OCI-LY1 (cell line): ENCODE data around the gene DLK1.

ENCODE experiments used
- H2AFZ ChIP-seq: fragments of 200-600 bp; sonication (generic), shearing (Covaris generic); 2 replicates; pipeline ENCODE4 v1.6.0; 2014; ENCODE audit warnings: antibody characterized with exemption, mild to moderate bottlenecking, low read length
- H3F3A ChIP-seq: fragments of 200-600 bp; sonication (generic), shearing (Covaris generic); 2 replicates; pipeline ENCODE4 v1.6.0; 2014; ENCODE audit warnings: mild to moderate bottlenecking, antibody characterized with exemption, low read length, moderate library complexity; ENCODE audit not compliant: insufficient read depth
- H3K27ac ChIP-seq: fragments of 200-600 bp; sonication (generic); 2 replicates; pipeline ENCODE4 v1.5.1; 2014; ENCODE audit warnings: low read length, mixed run types, mild to moderate bottlenecking, low read depth; ENCODE audit not compliant: poor library complexity, severe bottlenecking
- H3K27me3 ChIP-seq: fragments of 200-600 bp; sonication (generic); 2 replicates; pipeline ENCODE4 v1.6.0; 2014; ENCODE audit warnings: antibody characterized with exemption, mild to moderate bottlenecking, low read length, moderate library complexity; ENCODE audit not compliant: insufficient read depth
- H3K36me3 ChIP-seq: fragments of 200-600 bp; sonication (generic); 2 replicates; pipeline ENCODE4 v1.6.1; 2014; ENCODE audit warnings: mild to moderate bottlenecking, antibody characterized with exemption, low read length, moderate library complexity, mixed read lengths; ENCODE audit not compliant: insufficient read depth
- H3K4me1 ChIP-seq: fragments of 200-600 bp; sonication (generic); 2 replicates; pipeline ENCODE4 v1.5.1; 2014; ENCODE audit warnings: mild to moderate bottlenecking, low read length, moderate library complexity; ENCODE audit not compliant: insufficient read depth, severe bottlenecking
- H3K4me2 ChIP-seq: fragments of 200-600 bp; sonication (generic), shearing (Covaris generic); 2 replicates; pipeline ENCODE4 v1.6.1; 2014; ENCODE audit warnings: low read length
- H3K4me3 ChIP-seq: fragments of 200-600 bp; sonication (generic); 2 replicates; pipeline ENCODE4 v1.5.1; 2014; ENCODE audit warnings: low read length, low read depth, mild to moderate bottlenecking, mixed read lengths; ENCODE audit not compliant: poor library complexity, severe bottlenecking
- H3K79me2 ChIP-seq: fragments of 200-600 bp; shearing (Covaris generic); 2 replicates; pipeline ENCODE4 v1.6.1; 2016; ENCODE audit warnings: mixed run types, low read length, mixed read lengths; ENCODE audit not compliant: insufficient read depth
- H3K9ac ChIP-seq: fragments of 200-600 bp; sonication (generic), shearing (Covaris generic); 2 replicates; pipeline ENCODE4 v1.6.1; 2014; ENCODE audit warnings: mild to moderate bottlenecking, low read length, mixed read lengths
- H3K9me2 ChIP-seq: fragments of 200-600 bp; sonication (generic), shearing (Covaris generic); 2 replicates; pipeline ENCODE4 v1.6.1; 2014; ENCODE audit warnings: low read depth, mild to moderate bottlenecking, low read length, mixed read lengths
- H3K9me3 ChIP-seq: fragments of 200-600 bp; shearing (Covaris generic); 2 replicates; pipeline ENCODE4 v1.6.1; 2014; ENCODE audit warnings: low read length, mixed read lengths
- H4K20me1 ChIP-seq: fragments of 200-600 bp; sonication (generic), shearing (Covaris generic); 2 replicates; pipeline ENCODE4 v1.6.0; 2016; ENCODE audit warnings: mild to moderate bottlenecking, low read length; ENCODE audit not compliant: insufficient read depth
- CTCF ChIP-seq: fragments of 200-600 bp; sonication (generic), shearing (Covaris generic); IDR thresholded peaks from 2 replicates; pipeline ENCODE4 v1.5.1; 2017; ENCODE audit warnings: mild to moderate bottlenecking, antibody characterized with exemption, low read length, moderate library complexity, mixed read lengths
- EZH2 ChIP-seq: fragments of 200-600 bp; sonication (generic), shearing (Covaris generic); IDR thresholded peaks from 2 replicates; pipeline ENCODE4 v1.8.0; 2017; ENCODE audit warnings: borderline replicate concordance, mixed run types, mild to moderate bottlenecking, antibody characterized with exemption, low read length, moderate library complexity, mixed read lengths

Gene DLK1

DNA sequence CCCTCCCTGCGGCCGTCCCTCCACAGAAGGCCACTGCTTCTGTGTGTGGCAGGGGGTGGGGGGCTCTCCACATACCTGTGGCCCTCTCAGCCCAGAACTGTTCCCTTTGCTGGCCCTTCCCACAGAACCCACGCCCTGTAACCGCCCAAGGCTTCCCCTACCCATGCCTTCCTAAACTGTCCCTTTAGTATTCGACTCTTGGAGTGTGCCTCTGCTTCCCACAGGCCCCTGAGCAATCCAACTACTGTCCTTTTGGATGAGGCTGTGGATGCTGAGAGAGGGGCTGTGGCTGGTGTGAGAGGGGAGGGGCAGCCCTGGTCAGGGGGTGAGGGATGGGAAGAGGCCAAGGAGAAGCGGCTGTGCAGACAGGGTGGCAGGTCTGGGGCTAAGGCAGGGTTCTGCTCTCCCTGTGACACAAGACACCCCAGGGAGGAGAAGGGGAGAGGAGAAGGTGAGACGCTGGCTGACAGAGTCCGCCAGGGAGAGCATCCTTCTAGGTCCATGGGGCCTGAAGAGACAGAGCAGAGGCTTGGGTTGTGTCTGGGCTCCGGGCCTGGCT lies 46.0 kb downstream of the DLK1 start:
- Histone ChIP-seq H3K79me2 (no peaks in the 10 kb centered on the region), H4K20me1 (no peaks in the 10 kb centered on the region), H3K9me2 (no peaks in the 10 kb centered on the region), H3K27me3 (peaks cover 6% of the 10 kb centered on the region; the same call in 1 of the 2 replicates), H3K36me3 (no peaks in the 10 kb centered on the region), H3F3A (no peaks in the 10 kb centered on the region), H3K4me2 (no peak overlapping the region), H2AFZ (no peak overlapping the region), H3K4me1 (no peaks in the 10 kb centered on the region), H3K4me3 (no peak overlapping the region), H3K9ac (no peak overlapping the region), H3K27ac (no peak overlapping the region), H3K9me3 (no peaks in the 10 kb centered on the region)
- TF ChIP-seq CTCF (no peak), EZH2 (no peak)

- no peak for TF ChIP-seq EZH2
- TF ChIP-seq CTCF, result no peak
- Histone ChIP-seq H3K79me2 (no peaks in the 10 kb centered on the region), H3K9me3 (no peaks in the 10 kb centered on the region), H3K27me3 (peaks cover 6% of the 10 kb centered on the region; the same call in 1 of the 2 replicates), H2AFZ (no peak overlapping the region), H3K36me3 (no peaks in the 10 kb centered on the region), H3K4me3 (no peak overlapping the region), H3K4me1 (no peaks in the 10 kb centered on the region), H4K20me1 (no peaks in the 10 kb centered on the region), H3K4me2 (no peak overlapping the region), H3K27ac (no peak overlapping the region), H3K9me2 (no peaks in the 10 kb centered on the region), H3K9ac (no peak overlapping the region), H3F3A (no peaks in the 10 kb centered on the region)
These were observed 46.9 kb downstream of the DLK1 start for GRCh38 chr14:100773331-100774163.

DNA sequence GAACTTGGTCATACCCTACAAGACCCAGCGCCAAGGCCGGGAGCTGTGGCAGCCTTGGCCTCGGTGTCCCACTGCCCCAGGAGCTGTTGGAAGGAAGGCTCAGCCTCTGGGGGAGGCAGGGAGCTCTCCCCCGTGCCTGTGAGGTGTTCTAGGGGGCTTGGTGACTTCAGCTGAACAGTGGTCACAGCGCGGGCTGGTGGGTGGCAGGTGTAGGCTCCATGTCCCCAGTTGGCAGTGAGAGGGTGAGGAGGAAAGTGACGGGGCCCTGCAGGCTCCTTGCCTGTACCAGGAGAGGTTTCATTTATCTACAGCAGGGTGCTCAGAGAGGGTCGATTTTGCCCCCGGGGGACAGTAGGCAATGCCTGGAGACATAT lies 47.5 kb downstream of the DLK1 start:
- no peaks in the 10 kb centered on the region for H3K9me2 ChIP-seq
- no peaks in the 10 kb centered on the region for H3K9me3 ChIP-seq
- peaks cover 6% of the 10 kb centered on the region; the same call in 1 of the 2 replicates for H3K27me3 ChIP-seq
- H3K79me2 ChIP-seq, result no peaks in the 10 kb centered on the region
- H3F3A ChIP-seq, result no peaks in the 10 kb centered on the region
- TF ChIP-seq EZH2 (no peak), CTCF (no peak)
- no peak overlapping the region for H2AFZ ChIP-seq
- no peak overlapping the region for H3K27ac ChIP-seq
- no peak overlapping the region for H3K4me3 ChIP-seq
- no peak overlapping the region for H3K4me2 ChIP-seq
- no peaks in the 10 kb centered on the region for H3K4me1 ChIP-seq
- no peaks in the 10 kb centered on the region for H3K36me3 ChIP-seq
- H3K9ac ChIP-seq, result no peak overlapping the region
- no peaks in the 10 kb centered on the region for H4K20me1 ChIP-seq
